PC-3 (cell line): ENCODE results near the gene PPP2R5D. TPM values are rescaled to one million over a fixed set of nuclear protein-coding genes. Genes with fewer than 3 reads are reported as not detected.
A peak's percentile ranks its signal among the peaks of the same experiment; 100 is the strongest.

ENCODE experiments used
- ATAC-seq: fragments of 200-7000 bp; cut with Tn5 transposase; 2 replicates; pipeline ENCODE4 v1.9.1; 2020; ENCODE audit warnings: mild to moderate bottlenecking, moderate library complexity
- Bru-seq: library from RNA; stranded (reverse); fragments of 400-500 nt; gene quantifications from one replicate; lab custom pipeline; 2021; lab: Mats Ljungman, UMichigan
- BruChase-seq, 2 experiments: library from RNA; stranded (reverse); fragments of 400-500 nt; gene quantifications; one replicate each; lab custom pipeline; 2021; lab: Mats Ljungman, UMichigan
- BruUV-seq: library from RNA; stranded (reverse); fragments of 400-500 nt; replicated peaks from 2 replicates; lab custom pipeline; 2021; lab: Mats Ljungman, UMichigan
- CTCF ChIA-PET: fragments of 300-600 bp; sonication (Branson Sonifier 250); formaldehyde crosslinking; loops from one replicate; lab custom pipeline; 2022; ENCODE audit warnings: antibody characterized with exemption; lab: Charles Lee
- POLR2A ChIA-PET: fragments of 300-600 bp; sonication (Branson Sonifier 250); formaldehyde crosslinking; loops from one replicate; lab custom pipeline; 2022; ENCODE audit warnings: antibody characterized with exemption; ENCODE audit not compliant: unreplicated experiment; lab: Charles Lee
- DNase-seq: peaks from one replicate; pipeline ENCODE4 v3.0.0-alpha.2; 2015
- H2AFZ ChIP-seq: fragments of 300-600 bp; sonication (generic); 2 replicates; pipeline ENCODE4 v1.6.0; 2016; ENCODE audit warnings: antibody characterized with exemption, low read length
- H3F3A ChIP-seq: fragments of 300-600 bp; sonication (generic); one replicate; pipeline ENCODE4 v1.6.0; 2017; ENCODE audit warnings: antibody characterized with exemption, low read length, control low read depth, mild to moderate bottlenecking; ENCODE audit not compliant: unreplicated experiment
- H3K27ac ChIP-seq: fragments of 300-600 bp; sonication (generic); 2 replicates; pipeline ENCODE4 v1.5.1; 2016; ENCODE audit warnings: mild to moderate bottlenecking, low read length
- H3K27me3 ChIP-seq: fragments of 300-600 bp; sonication (generic); 2 replicates; pipeline ENCODE4 v1.6.1; 2016; ENCODE audit warnings: low read length, mixed read lengths
- H3K36me3 ChIP-seq: fragments of 300-600 bp; sonication (generic); 2 replicates; pipeline ENCODE4 v1.6.1; 2016; ENCODE audit warnings: low read depth, mixed run types, low read length, mixed read lengths
- H3K4me1 ChIP-seq: fragments of 300-600 bp; sonication (generic); 2 replicates; pipeline ENCODE4 v1.5.1; 2016; ENCODE audit warnings: low read length; ENCODE audit not compliant: insufficient read depth
- H3K4me2 ChIP-seq: fragments of 300-600 bp; sonication (generic); 2 replicates; pipeline ENCODE4 v1.6.0; 2016; ENCODE audit warnings: low read length
- H3K4me3 ChIP-seq: fragments of 300-600 bp; sonication (generic); 2 replicates; pipeline ENCODE4 v1.5.1; 2016; ENCODE audit warnings: mild to moderate bottlenecking, low read length, mixed read lengths
- H3K79me2 ChIP-seq: fragments of 300-600 bp; sonication (generic); 2 replicates; pipeline ENCODE4 v1.6.1; 2017; ENCODE audit warnings: low read length, mixed read lengths
- H3K9ac ChIP-seq: fragments of 300-600 bp; sonication (generic); 2 replicates; pipeline ENCODE4 v1.6.0; 2016; ENCODE audit warnings: mild to moderate bottlenecking, low read length
- H3K9me2 ChIP-seq: fragments of 300-600 bp; sonication (generic); replicated peaks from 2 replicates; pipeline ENCODE4 v1.6.1; 2016; ENCODE audit warnings: mixed run types, low read length, mixed read lengths
- H3K9me3 ChIP-seq: fragments of 300-600 bp; sonication (generic); 2 replicates; pipeline ENCODE4 v1.6.1; 2016; ENCODE audit warnings: low read length, mixed read lengths
- H4K20me1 ChIP-seq: fragments of 300-600 bp; sonication (generic); 2 replicates; pipeline ENCODE4 v1.6.1; 2016; ENCODE audit warnings: low read length, mixed read lengths
- EZH2 ChIP-seq: fragments of 300-600 bp; sonication (generic); IDR thresholded peaks from one replicate; pipeline ENCODE4 v1.6.1; 2017; ENCODE audit warnings: antibody characterized with exemption, mild to moderate bottlenecking, low read length; ENCODE audit not compliant: unreplicated experiment
- EZH2phosphoT487 ChIP-seq: fragments of 300-600 bp; sonication (generic); IDR thresholded peaks from 2 replicates; pipeline ENCODE4 v1.6.1; 2018; ENCODE audit warnings: mild to moderate bottlenecking, antibody characterized with exemption, low read length, borderline replicate concordance
- intact Hi-C: fragments of 100-400 bp; cut with micrococcal nuclease; formaldehyde crosslinking; loops from 2 replicates; pipeline ENCODE4 v1.9.0; 2023
- long read RNA-seq: library from polyadenylated mRNA; unstranded; transcript quantifications from one replicate; pipeline ENCODE4 v2.0.0, GENCODE V29; 2021; ENCODE audit not compliant: unreplicated experiment
- total RNA-seq: library from RNA; depleted of rRNA; stranded (reverse); fragments of >200 nt; gene quantifications from 2 replicates; pipeline ENCODE4 v1.2.3, GENCODE V29; 2014; rRNA removed
- TF ChIP-seq, protein P1 (sequence below): fragments of 300-600 bp; sonication (generic); conservative IDR thresholded peaks from 2 replicates; pipeline ENCODE4 v1.5.1; 2017; ENCODE audit warnings: antibody characterized with exemption, low read depth, mild to moderate bottlenecking, low read length

The PPP2R5D gene
- total RNA-seq (54.1 and 55.6 TPM in 2 replicates), Bru-seq, nascent RNA (percentile 56 among the genes with signal in this experiment), BruChase-seq, experiment 1, labeled RNA remaining after a 6-hour chase (percentile 72 among the genes with signal in this experiment), BruChase-seq, experiment 2, labeled RNA remaining after a 2-hour chase (percentile 62 among the genes with signal in this experiment)
- long read RNA-seq, transcript PPP2R5D-208 (16 exons, 3,044 nt): major isoform, 16 of 61 reads
- long read RNA-seq, partial matches to known transcripts: 44 of 61 reads
- long read RNA-seq, other reads (novel, unspliced or antisense): 1 of 61 reads

DNA sequence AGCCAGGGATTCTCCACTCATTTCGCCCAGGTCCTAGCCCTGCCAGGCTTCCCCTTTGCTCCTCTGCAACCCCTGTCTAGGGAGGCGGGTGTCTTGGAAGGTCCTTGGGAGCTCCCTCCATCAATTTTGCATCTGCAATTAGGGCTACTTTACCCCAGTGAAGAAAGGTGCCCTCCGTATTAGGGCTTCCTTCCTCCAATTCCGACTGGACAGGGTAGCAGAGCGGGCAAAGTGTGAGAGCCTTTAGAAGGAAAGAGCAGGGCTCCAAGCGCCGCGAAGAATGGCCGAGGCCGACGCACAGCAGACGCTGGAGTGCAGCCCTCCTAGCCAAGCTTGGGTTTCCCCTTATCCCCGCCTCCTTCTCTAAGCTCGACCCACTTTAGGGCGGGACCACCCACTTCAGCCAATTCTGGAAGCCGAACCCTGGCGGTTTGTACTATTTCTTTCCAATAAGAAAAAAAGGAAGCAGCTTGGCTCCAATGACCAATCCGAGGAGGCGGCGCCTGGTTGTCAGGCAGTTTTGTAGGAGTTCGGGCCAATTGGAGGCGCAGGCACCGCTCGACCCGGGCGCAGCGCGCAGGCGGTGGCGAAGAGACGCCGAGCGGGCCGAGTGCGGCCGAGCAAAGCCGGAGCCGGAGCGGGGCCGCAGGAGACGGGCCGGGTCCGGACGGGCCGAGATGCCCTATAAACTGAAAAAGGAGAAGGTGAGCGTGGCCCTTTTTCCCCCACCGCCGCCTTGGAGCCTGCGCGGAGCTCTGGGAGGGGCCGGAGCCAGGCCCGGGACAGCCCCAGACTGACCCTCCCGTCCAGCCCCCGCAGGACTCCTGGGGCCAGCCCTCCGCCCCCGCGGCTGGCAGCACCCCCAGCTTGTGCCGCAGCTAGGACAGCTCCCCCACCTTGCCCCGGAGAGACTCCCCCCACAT, at the start of gene PPP2R5D:
PPP2R5D (plus strand) TSS at position 570 of the 923 bp plus-strand sequence; CDS start at position 678, 108 bp downstream.
- H3K9me3 ChIP-seq: no peaks in the 10 kb centered on the region
- ATAC-seq (peak; percentile 91), DNase-seq (peak; percentile 99)
- intact Hi-C loops: loop anchor here (2.0 to 5.0 kb wide), 2 partner anchors 31 to 82 kb away; partner anchors contain the start of gene KLHDC3
- peak within 1 kb of the TSS; percentile 12; the same call in 1 of the 2 replicates for H3K27ac ChIP-seq
- no peaks in the 10 kb centered on the region for H3K9me2 ChIP-seq
- H4K20me1 ChIP-seq: no peaks in the 10 kb centered on the region
- H3K9ac ChIP-seq: peak within 1 kb of the TSS; percentile 82
- peaks cover 37% of the 10 kb centered on the region for H3K79me2 ChIP-seq
- ChIA-PET POLR2A (interaction anchor here (0.6 to 1.1 kb wide), 9 partner anchors 12 to 359 kb away, joined by 3 to 9 read pairs (median 3); partner anchors contain the start of gene CNPY3), CTCF (interaction anchor here (0.6 to 0.9 kb wide), 2 partner anchors 12 to 1664 kb away, joined by 3 to 5 read pairs; no protein-coding TSS in a partner anchor)
- peak within 1 kb of the TSS; percentile 88 for H2AFZ ChIP-seq
- no peaks in the 10 kb centered on the region for H3F3A ChIP-seq
- H3K4me3 ChIP-seq: peak within 1 kb of the TSS; percentile 82
- H3K36me3 ChIP-seq: no peaks in the 10 kb centered on the region
- no peaks in the 10 kb centered on the region for H3K27me3 ChIP-seq
- TF ChIP-seq EZH2phosphoT487: no peak
- TF ChIP-seq EZH2: no peak
- TF ChIP-seq, protein P1, sequence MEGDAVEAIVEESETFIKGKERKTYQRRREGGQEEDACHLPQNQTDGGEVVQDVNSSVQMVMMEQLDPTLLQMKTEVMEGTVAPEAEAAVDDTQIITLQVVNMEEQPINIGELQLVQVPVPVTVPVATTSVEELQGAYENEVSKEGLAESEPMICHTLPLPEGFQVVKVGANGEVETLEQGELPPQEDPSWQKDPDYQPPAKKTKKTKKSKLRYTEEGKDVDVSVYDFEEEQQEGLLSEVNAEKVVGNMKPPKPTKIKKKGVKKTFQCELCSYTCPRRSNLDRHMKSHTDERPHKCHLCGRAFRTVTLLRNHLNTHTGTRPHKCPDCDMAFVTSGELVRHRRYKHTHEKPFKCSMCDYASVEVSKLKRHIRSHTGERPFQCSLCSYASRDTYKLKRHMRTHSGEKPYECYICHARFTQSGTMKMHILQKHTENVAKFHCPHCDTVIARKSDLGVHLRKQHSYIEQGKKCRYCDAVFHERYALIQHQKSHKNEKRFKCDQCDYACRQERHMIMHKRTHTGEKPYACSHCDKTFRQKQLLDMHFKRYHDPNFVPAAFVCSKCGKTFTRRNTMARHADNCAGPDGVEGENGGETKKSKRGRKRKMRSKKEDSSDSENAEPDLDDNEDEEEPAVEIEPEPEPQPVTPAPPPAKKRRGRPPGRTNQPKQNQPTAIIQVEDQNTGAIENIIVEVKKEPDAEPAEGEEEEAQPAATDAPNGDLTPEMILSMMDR: no peak
- H3K4me2 ChIP-seq: peak within 1 kb of the TSS; percentile 98
- BruUV-seq: no TSS peak
- peaks cover 32% of the 10 kb centered on the region for H3K4me1 ChIP-seq

GRCh38 chr6:42935322-42935721, 49.0 kb upstream of the PPP2R5D start:
- H3K4me3 ChIP-seq: no peak overlapping the region
- peaks cover 6% of the 10 kb centered on the region; the same call in 1 of the 2 replicates for H3K4me1 ChIP-seq
- ATAC-seq (no peak), DNase-seq (no peak)
- H3K27me3 ChIP-seq: no peaks in the 10 kb centered on the region
- no peak overlapping the region for H3K4me2 ChIP-seq
- peaks cover 37% of the 10 kb centered on the region for H3K79me2 ChIP-seq
- no peaks in the 10 kb centered on the region for H3F3A ChIP-seq
- no peaks in the 10 kb centered on the region for H3K9me2 ChIP-seq
- no TSS peak for BruUV-seq
- H3K27ac ChIP-seq: no peak overlapping the region
- no peak overlapping the region for H3K9ac ChIP-seq
- TF ChIP-seq, protein P1: no peak
- no peak for TF ChIP-seq EZH2phosphoT487
- TF ChIP-seq EZH2: no peak
- H4K20me1 ChIP-seq: no peaks in the 10 kb centered on the region
- POLR2A ChIA-PET: no interaction called here
- no peaks in the 10 kb centered on the region for H3K9me3 ChIP-seq
- H2AFZ ChIP-seq: no peak overlapping the region
- intact Hi-C loops: no loop called here
- CTCF ChIA-PET: no interaction called here
- H3K36me3 ChIP-seq: peaks cover 21% of the 10 kb centered on the region; the same call in 1 of the 2 replicates
